ENCODE data around the gene SOCS3. TPM values are rescaled to one million over a fixed set of nuclear protein-coding genes. Genes with fewer than 3 reads are reported as not detected.

The SOCS3 gene
- total RNA-seq, 1 experiment from 2014 or later: 103 TPM

GRCh38 chr17:78361225-78361701, 1.4 kb upstream of the SOCS3 start:
- H3K9me2 ChIP-seq (replicated peaks; ENCODE audit: low read length): no peaks in the 10 kb centered on the region
- peaks cover 29% of the 10 kb centered on the region for H4K20me1 ChIP-seq (ENCODE audit: low read length)
- no peak for ATAC-seq
- peak overlapping the region; percentile 81; the same call in 1 of the 2 replicates for H3K4me3 ChIP-seq (ENCODE audit: low read length)
- intact Hi-C loops (cut with micrococcal nuclease): loop anchor here (2.0 kb wide), 1 partner anchor 18 kb away; the partner anchor contains the start of gene PGS1
- no TSS peak for BruUV-seq (replicated peaks)
- peaks cover 31% of the 10 kb centered on the region for H3K4me1 ChIP-seq (ENCODE audit: insufficient read depth, low read length)
- ChIA-PET CTCF (interaction anchor here (0.5 to 2.3 kb wide), 9 partner anchors 18 to 110 kb away, joined by 3 to 20 read pairs (median 4); no protein-coding TSS in a partner anchor), POLR2A (ENCODE audit: unreplicated experiment) (interaction anchor here (0.8 kb wide), 1 partner anchor 26 kb away, joined by 5 read pairs; no protein-coding TSS in a partner anchor)
- H3K9ac ChIP-seq (ENCODE audit: low read length): peak overlapping the region; percentile 79; the same call in 1 of the 2 replicates
- no peaks in the 10 kb centered on the region for H3F3A ChIP-seq (ENCODE audit: low read length, unreplicated experiment)
- H3K79me2 ChIP-seq (ENCODE audit: low read length): peaks cover 36% of the 10 kb centered on the region
- peaks cover 13% of the 10 kb centered on the region for H3K36me3 ChIP-seq (ENCODE audit: low read depth, low read length)
- TF ChIP-seq CTCF (conservative IDR thresholded peaks at IDR 0.05; ENCODE audit: low read depth, low read length) (no peak), EZH2 (IDR thresholded peaks at IDR 0.05; ENCODE audit: low read length, unreplicated experiment) (no peak), EZH2phosphoT487 (IDR thresholded peaks at IDR 0.05; ENCODE audit: borderline replicate concordance, low read length) (no peak)
- no peak for DNase-seq
- no peaks in the 10 kb centered on the region for H3K27me3 ChIP-seq (ENCODE audit: low read length)
- H3K4me2 ChIP-seq (ENCODE audit: low read length): peak overlapping the region; percentile 99
- no peaks in the 10 kb centered on the region for H3K9me3 ChIP-seq (ENCODE audit: low read length)
- H2AFZ ChIP-seq (ENCODE audit: low read length): peak overlapping the region; percentile 86
- H3K27ac ChIP-seq (ENCODE audit: low read length): no peak overlapping the region

GRCh38 chr17:78360371-78361224, 721 bp upstream of the SOCS3 start:
- ChIA-PET POLR2A (ENCODE audit: unreplicated experiment) (interaction anchor here (0.8 to 0.9 kb wide), 2 partner anchors 25 to 46 kb away, joined by 3 to 5 read pairs; no protein-coding TSS in a partner anchor), CTCF (interaction anchor here (0.6 to 2.3 kb wide), 8 partner anchors 18 to 110 kb away, joined by 3 to 20 read pairs (median 4); no protein-coding TSS in a partner anchor)
- Histone ChIP-seq H3K27me3 (ENCODE audit: low read length) (no peaks in the 10 kb centered on the region), H2AFZ (ENCODE audit: low read length) (peak overlapping the region; percentile 86), H3F3A (ENCODE audit: low read length, unreplicated experiment) (no peaks in the 10 kb centered on the region), H3K9ac (ENCODE audit: low read length) (peak overlapping the region; percentile 79), H3K36me3 (ENCODE audit: low read depth, low read length) (peaks cover 13% of the 10 kb centered on the region), H3K4me1 (ENCODE audit: insufficient read depth, low read length) (peaks cover 34% of the 10 kb centered on the region), H4K20me1 (ENCODE audit: low read length) (peaks cover 29% of the 10 kb centered on the region), H3K27ac (ENCODE audit: low read length) (peak overlapping the region; percentile 74), H3K4me3 (ENCODE audit: low read length) (peak overlapping the region; percentile 81), H3K9me3 (ENCODE audit: low read length) (no peaks in the 10 kb centered on the region), H3K9me2 (replicated peaks; ENCODE audit: low read length) (no peaks in the 10 kb centered on the region), H3K4me2 (ENCODE audit: low read length) (peak overlapping the region; percentile 99), H3K79me2 (ENCODE audit: low read length) (peaks cover 42% of the 10 kb centered on the region)
- DNase-seq: peak; percentile 98
- intact Hi-C loops (cut with micrococcal nuclease): loop anchor here (1.0 to 2.0 kb wide), 7 partner anchors 18 to 71 kb away; partner anchors contain the start of gene PGS1
- BruUV-seq (replicated peaks): TSS peak; percentile 32
- peak; percentile 73 for ATAC-seq
- TF ChIP-seq EZH2phosphoT487 (IDR thresholded peaks at IDR 0.05; ENCODE audit: borderline replicate concordance, low read length): 0 out of 2 replicates have a peak, but pooled peaks have one; percentile 83
- TF ChIP-seq EZH2 (IDR thresholded peaks at IDR 0.05; ENCODE audit: low read length, unreplicated experiment): no peak
- peak; percentile 95 for TF ChIP-seq CTCF (conservative IDR thresholded peaks at IDR 0.05; ENCODE audit: low read depth, low read length)

All from PC-3 (cell line).